RPMI7951 (cell line): ENCODE results near the gene SLAMF7. TPM values are rescaled to one million over a fixed set of nuclear protein-coding genes. Genes with fewer than 3 reads are reported as not detected.

Experiments
- DNase-seq: peaks from one replicate; pipeline ENCODE4 v3.0.0-alpha.2; 2012; ENCODE audit warnings: low read depth
- total RNA-seq: library from RNA; depleted of rRNA; stranded (reverse); fragments of >200 nt; shearing (Covaris generic); gene quantifications from 2 replicates; pipeline ENCODE4 v1.2.3, GENCODE V29; 2014

Gene SLAMF7
- total RNA-seq, 1 experiment from 2014 or later = not detected

GRCh38 chr1:160745551-160745950, 6.5 kb downstream of the SLAMF7 start:
- no peak for DNase-seq

DNA sequence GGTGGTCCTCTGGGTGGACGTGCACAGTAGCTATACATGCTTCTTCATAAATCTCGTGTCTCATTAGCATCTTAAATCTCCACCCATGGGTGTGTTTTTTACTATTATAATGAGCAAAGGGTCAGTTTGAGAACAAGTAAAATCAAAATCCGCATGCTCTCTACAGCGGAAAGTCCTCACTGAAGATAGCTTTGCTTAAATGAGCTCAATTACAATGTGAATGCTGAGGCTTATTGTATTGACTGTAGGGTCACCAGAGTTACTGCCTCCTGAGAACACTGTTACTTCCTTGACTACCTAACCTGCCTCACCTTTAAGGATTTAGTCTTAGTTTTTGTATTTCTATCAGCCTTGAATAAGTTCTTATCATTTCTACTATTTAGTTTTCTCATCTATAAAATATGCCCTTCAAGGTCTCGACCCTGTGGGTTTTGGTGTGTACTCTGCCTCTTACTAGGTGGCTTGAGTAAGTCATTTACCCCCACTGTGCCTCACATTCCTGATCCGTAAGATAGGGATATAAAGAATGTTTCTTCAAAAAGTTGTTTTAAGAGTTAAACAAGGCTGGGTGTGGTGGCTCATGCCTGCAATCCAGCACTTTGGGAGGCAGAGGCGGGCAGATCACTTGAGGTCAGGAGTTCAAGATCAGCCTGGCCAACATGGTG, 7.9 kb downstream of the SLAMF7 start:
- no peak for DNase-seq

- DNase-seq = no peak
Measured at GRCh38 chr1:160747717-160748116, 8.7 kb downstream of the SLAMF7 start.

GRCh38 chr1:160748181-160748877, 9.3 kb downstream of the SLAMF7 start:
- peak; percentile 24 for DNase-seq

DNA sequence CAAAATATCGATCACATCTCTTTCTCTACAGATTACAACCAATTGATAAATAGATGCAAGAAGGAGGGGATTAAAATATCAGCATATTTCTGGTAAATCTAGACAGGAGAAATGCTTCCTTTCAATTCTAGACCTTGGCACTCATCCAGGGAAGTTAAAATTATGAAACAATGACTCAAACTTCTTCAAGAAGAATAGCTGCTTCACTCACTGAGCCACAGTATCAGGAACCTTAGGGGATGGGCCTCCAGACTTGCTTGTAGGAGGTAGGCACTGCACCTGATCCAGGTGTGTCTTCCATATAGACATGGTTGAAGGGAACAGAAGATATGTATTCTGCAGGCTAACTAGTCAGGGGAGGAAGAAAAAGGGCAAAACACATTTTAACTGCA, 9.8 kb downstream of the SLAMF7 start:
- DNase-seq = peak; percentile 3

DNA sequence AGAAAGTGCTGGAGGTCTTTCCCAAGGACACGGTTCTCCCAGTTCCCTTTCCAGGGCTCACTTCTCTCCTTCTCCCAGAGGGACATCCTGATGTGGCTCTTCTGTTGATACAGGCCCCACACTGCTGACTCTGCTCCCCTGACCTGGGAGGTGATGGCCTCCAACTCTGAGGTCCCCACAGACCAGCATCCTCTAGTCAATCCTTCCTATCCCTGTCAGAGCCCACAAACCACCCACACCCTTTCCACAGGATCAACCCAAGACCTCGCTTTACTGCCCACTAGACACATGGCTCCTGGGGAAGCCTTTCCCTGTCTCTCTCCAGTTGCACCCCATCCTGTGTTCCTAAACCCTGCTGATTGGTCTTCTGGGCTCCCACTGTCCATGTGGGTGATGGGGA, 11.6 kb downstream of the SLAMF7 start:
- no peak for DNase-seq

- no peak for DNase-seq
Measured at GRCh38 chr1:160752406-160752805, 13.4 kb downstream of the SLAMF7 start.

DNA sequence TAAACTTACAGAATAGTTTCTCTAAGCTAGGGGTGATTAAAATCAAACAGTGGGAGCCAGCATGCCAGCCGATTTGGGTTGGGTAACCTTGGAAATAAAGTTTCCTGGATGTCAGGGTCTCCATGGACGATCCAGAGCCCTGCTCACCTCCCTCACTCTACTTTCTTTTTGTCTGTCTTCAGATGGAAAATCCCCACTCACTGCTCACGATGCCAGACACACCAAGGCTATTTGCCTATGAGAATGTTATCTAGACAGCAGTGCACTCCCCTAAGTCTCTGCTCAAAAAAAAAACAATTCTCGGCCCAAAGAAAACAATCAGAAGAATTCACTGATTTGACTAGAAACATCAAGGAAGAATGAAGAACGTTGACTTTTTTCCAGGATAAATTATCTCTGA, 13.9 kb downstream of the SLAMF7 start:
- no peak for DNase-seq

GRCh38 chr1:160753594-160753993, 14.5 kb downstream of the SLAMF7 start:
- no peak for DNase-seq

- DNase-seq = no peak
Measured at GRCh38 chr1:160755461-160755860, 16.4 kb downstream of the SLAMF7 start.

GRCh38 chr1:160755911-160756848, 17.1 kb downstream of the SLAMF7 start:
- no peak for DNase-seq

- DNase-seq = no peak
Measured at GRCh38 chr1:160756849-160757201, 17.8 kb downstream of the SLAMF7 start.

- DNase-seq = no peak
Measured at GRCh38 chr1:160758521-160758920, 19.5 kb downstream of the SLAMF7 start.

DNA sequence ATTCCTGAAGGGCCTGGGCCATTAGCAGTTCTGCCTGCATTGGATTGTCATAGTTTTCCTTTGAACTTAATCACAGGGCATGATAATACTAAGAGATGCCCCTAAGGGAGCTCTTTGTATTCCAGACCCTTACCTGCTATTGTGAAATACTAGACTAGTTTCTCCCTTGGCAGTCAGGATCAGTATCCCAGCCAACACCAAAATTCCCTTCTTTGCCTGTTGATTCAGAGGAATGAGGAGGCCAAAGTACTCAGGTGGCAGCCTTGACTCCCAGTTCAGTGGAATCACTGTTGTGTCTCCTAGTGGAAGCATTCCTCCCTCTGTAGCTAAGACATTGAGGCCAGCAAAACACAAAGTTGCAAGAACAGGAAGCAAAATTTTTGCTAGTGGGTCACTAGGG, 20.7 kb downstream of the SLAMF7 start:
- DNase-seq = no peak

DNA sequence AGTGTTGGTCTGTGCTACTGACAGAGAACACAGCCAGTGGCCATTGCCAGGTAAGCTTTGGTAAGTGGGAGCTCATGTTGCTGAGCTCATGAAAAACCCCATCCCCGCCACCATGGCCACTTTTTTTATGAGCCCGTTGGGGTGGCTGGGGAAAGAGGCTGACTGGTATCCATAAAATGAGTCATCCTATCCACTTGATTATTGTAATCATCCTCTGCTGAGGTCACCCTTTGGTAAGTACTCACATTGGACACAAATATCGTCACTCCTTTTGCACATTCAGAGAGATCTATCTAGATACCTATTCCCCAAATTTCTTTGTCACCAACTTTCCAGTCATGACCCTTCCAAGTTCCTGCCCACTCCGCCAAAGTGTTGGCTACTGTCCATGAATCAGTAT, 22.0 kb downstream of the SLAMF7 start:
- no peak for DNase-seq

- peak; percentile 7 for DNase-seq
Measured at GRCh38 chr1:160761886-160762285, 22.8 kb downstream of the SLAMF7 start.

DNA sequence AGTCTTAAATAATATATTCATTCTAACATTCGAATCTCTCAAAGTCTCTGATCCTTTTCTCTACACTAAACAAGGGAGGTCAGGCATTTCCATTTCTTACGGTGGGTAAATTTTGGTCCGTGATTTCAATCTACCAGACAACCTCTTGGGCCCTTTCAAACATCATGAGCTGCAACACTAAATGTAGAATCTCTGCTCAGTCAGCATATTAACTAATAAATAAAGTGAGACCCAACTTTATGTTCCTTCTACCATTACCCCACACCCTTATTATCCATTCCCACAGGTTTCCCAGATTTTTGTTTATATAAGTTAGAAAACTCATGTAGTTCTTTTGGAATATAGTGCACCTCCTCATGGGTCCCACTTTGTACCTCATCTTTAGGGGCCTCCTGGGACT, 24.9 kb downstream of the SLAMF7 start:
- DNase-seq = no peak

GRCh38 chr1:160767395-160768294, 28.6 kb downstream of the SLAMF7 start:
- peak; percentile 13 for DNase-seq

GRCh38 chr1:160768295-160768657, 29.2 kb downstream of the SLAMF7 start:
- DNase-seq = peak; percentile 26

DNA sequence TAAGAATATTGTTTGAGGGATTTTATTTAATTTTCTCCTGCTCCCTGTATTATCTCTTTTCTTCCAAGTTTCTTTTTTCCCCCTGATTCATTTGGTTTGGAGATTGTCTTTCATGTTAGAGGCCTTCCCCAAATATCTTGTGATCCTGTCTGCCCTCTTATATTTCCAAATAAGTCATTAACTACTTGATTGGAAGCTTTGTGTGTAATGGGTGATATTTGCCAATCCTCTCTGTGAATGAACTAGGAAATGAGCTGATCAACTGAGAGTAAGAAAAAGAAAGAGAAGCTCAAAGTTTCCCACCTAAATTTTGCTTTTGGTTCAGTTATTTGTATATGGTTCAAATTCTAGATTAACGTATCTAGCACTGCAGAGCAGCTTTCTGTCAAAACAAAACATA, 33.3 kb downstream of the SLAMF7 start:
- DNase-seq = no peak

GRCh38 chr1:160773093-160773492, 34.0 kb downstream of the SLAMF7 start:
- no peak for DNase-seq
